HepG2 (cell line): Measurements from ENCODE around the gene MCF2L. TPM values are rescaled to one million over a fixed set of nuclear protein-coding genes. Genes with fewer than 3 reads are reported as not detected.
A peak's percentile ranks its signal among the peaks of the same experiment; 100 is the strongest.

ENCODE experiments used
- ERF ChIP-seq: IDR thresholded peaks from 2 replicates; pipeline ENCODE4 v1.6.1; 2018; ENCODE audit warnings: missing biosample characterization, missing genetic modification reagents
- HDAC2 ChIP-seq: sonication (generic); formaldehyde crosslinking; IDR thresholded peaks from 2 replicates; pipeline ENCODE4 v1.4.0; 2020; ENCODE audit warnings: missing genetic modification reagents
- HMGA1 ChIP-seq: sonication (generic); formaldehyde crosslinking; conservative IDR thresholded peaks from 2 replicates; pipeline ENCODE4 v1.4.0; 2020; ENCODE audit warnings: missing genetic modification reagents
- MEF2D ChIP-seq: sonication (generic); formaldehyde crosslinking; IDR thresholded peaks from 2 replicates; pipeline ENCODE4 v1.5.1; 2020; ENCODE audit warnings: mild to moderate bottlenecking, missing genetic modification reagents
- SPEN ChIP-seq: sonication (generic); formaldehyde crosslinking; IDR thresholded peaks from 2 replicates; pipeline ENCODE4 v1.5.1; 2020; ENCODE audit warnings: low read depth, mild to moderate bottlenecking, missing genetic modification reagents
- ZKSCAN1 ChIP-seq: fragments of 150-350 bp; IDR thresholded peaks from 2 replicates; pipeline ENCODE4 v1.6.1; 2014; ENCODE audit warnings: low read length
- ZMYM3 ChIP-seq: sonication (generic); formaldehyde crosslinking; IDR thresholded peaks from 2 replicates; pipeline ENCODE4 v1.5.1; 2020; ENCODE audit warnings: mild to moderate bottlenecking, missing genetic modification reagents
- ZNF44 ChIP-seq: sonication (generic); formaldehyde crosslinking; IDR thresholded peaks from 2 replicates; pipeline ENCODE4 v1.5.1; 2020; ENCODE audit warnings: mild to moderate bottlenecking, missing genetic modification reagents
- ZNF460 ChIP-seq: sonication (generic); formaldehyde crosslinking; IDR thresholded peaks from 2 replicates; pipeline ENCODE4 v1.5.1; 2020; ENCODE audit warnings: missing genetic modification reagents, mild to moderate bottlenecking, borderline replicate concordance
- ZNF652 ChIP-seq: IDR thresholded peaks from 2 replicates; pipeline ENCODE4 v1.6.1; 2016; ENCODE audit warnings: low read depth, borderline replicate concordance
- ZNF720 ChIP-seq: sonication (generic); formaldehyde crosslinking; IDR thresholded peaks from 2 replicates; pipeline ENCODE4 v1.4.0; 2020; ENCODE audit warnings: missing genetic modification reagents
- ZNF780A ChIP-seq: sonication (generic); formaldehyde crosslinking; IDR thresholded peaks from 2 replicates; pipeline ENCODE4 v1.8.0; 2022; ENCODE audit warnings: mild to moderate bottlenecking, missing genetic modification reagents, moderate library complexity
- polyA plus RNA-seq, 8 experiments: library from polyadenylated mRNA; depleted of rRNA in 3 of 8; stranded (reverse) in 7 of 8; unstranded in 1 of 8; fragments of >200 nt; fragmentation: Illumina TruSeq in 4 of 8; extraction: Trizol in 4 of 8; gene quantifications; 2 replicates each; pipeline versions ENCODE4 v1.2.1 to v1.2.3, GENCODE V29; 2011 to 2016; ENCODE audit warnings: low read depth in 4 of 8, missing spikeins in 1 of 8, mixed read lengths in 1 of 8; ENCODE audit not compliant: insufficient read depth in 1 of 8
- total RNA-seq, 5 experiments: library from RNA; depleted of rRNA; stranded (reverse); fragments of >200 nt; fragmentation: Illumina TruSeq; extraction: Trizol; gene quantifications; 2 replicates each; pipeline ENCODE4 v1.2.3, GENCODE V29; 2016; ENCODE audit warnings: low read depth in 1 of 5
- TF ChIP-seq, protein P1 (sequence below): sonication (generic); formaldehyde crosslinking; conservative IDR thresholded peaks from 2 replicates; pipeline ENCODE4 v1.4.0; 2020; ENCODE audit warnings: mild to moderate bottlenecking, missing genetic modification reagents, moderate library complexity
- TF ChIP-seq, protein P2 (sequence below): sonication (generic); formaldehyde crosslinking; IDR thresholded peaks from 2 replicates; pipeline ENCODE4 v1.4.0; 2020; ENCODE audit warnings: missing genetic modification reagents
- TF ChIP-seq, protein P3 (sequence below): sonication (generic); formaldehyde crosslinking; IDR thresholded peaks from 2 replicates; pipeline ENCODE4 v1.4.0; 2020; ENCODE audit warnings: missing genetic modification reagents
- TF ChIP-seq, protein P4 (sequence below): sonication (generic); formaldehyde crosslinking; IDR thresholded peaks from 2 replicates; pipeline ENCODE4 v1.8.1; 2023; ENCODE audit warnings: mild to moderate bottlenecking, inconsistent platforms, moderate library complexity, missing genetic modification reagents, borderline replicate concordance
- TF ChIP-seq, protein P5 (sequence below): sonication (generic); formaldehyde crosslinking; IDR thresholded peaks from 2 replicates; pipeline ENCODE4 v1.4.0; 2020; ENCODE audit warnings: missing genetic modification reagents

MCF2L gene
- total and polyA plus RNA-seq, 2 of the 13 experiments (the other 11 are each of a cell fraction or from before 2014, with no cell fraction given): 19.4 to 28.4 TPM

DNA sequence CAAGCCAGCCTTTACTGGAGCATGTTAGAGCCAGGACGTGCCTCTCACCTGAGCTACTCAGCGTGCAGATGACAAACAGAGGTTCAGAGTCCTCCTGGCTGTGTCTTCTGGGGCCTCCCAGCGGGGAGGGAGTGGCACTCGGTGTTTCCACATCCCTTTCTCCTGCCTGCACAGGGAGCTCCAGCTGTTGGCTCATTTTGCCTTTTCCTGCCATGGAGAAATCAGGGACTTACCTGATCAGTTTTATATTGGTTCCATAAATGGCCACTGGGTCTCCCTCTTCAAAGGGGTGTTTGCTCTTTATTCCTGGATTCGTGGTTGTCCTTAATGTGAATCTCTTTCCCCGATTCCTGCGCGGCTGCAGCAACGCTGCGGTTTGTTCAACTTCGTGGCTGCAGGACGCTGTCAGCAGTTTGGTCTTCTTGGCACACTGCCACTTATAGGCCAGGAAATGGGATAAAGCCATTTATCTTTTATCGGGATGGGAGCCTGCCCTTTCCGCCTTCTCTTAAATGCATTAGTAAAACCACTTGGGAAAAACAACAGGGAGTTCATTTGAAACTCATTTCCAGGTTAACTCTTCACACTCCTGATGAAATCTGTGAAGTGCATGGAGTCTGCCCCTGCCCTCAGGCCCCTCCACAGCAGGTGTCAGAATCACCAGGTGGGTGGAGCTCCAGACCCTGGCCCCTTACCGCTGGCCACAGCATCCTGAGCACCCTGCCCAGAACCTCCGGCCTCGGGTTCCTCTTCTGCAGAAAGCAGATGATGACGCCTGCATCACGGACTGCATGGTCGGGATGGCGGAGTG is 39.8 kb upstream of the MCF2L start (continued):
- TF ChIP-seq SPEN (CRISPR knock-in tag) (0 out of 2 replicates have a peak, but pooled peaks have one; percentile 42), ZNF720 (CRISPR knock-in tag) (no peak), ZMYM3 (0 out of 2 replicates have a peak, but pooled peaks have one; percentile 57), ZKSCAN1 (no peak), HDAC2 (CRISPR knock-in tag) (peak; percentile 82; the same call in 1 of the 2 replicates), ZNF460 (no peak), ZNF44 (CRISPR knock-in tag) (0 out of 2 replicates have a peak, but pooled peaks have one; percentile 29), ZNF652 (CRISPR knock-in tag) (peak; percentile 67; the same call in 1 of the 2 replicates), ERF (peak; percentile 35; the same call in 1 of the 2 replicates), ZNF780A (CRISPR knock-in tag) (no peak), HMGA1 (no peak), MEF2D (CRISPR knock-in tag) (0 out of 2 replicates have a peak, but pooled peaks have one; percentile 18)
- TF ChIP-seq, protein P1, sequence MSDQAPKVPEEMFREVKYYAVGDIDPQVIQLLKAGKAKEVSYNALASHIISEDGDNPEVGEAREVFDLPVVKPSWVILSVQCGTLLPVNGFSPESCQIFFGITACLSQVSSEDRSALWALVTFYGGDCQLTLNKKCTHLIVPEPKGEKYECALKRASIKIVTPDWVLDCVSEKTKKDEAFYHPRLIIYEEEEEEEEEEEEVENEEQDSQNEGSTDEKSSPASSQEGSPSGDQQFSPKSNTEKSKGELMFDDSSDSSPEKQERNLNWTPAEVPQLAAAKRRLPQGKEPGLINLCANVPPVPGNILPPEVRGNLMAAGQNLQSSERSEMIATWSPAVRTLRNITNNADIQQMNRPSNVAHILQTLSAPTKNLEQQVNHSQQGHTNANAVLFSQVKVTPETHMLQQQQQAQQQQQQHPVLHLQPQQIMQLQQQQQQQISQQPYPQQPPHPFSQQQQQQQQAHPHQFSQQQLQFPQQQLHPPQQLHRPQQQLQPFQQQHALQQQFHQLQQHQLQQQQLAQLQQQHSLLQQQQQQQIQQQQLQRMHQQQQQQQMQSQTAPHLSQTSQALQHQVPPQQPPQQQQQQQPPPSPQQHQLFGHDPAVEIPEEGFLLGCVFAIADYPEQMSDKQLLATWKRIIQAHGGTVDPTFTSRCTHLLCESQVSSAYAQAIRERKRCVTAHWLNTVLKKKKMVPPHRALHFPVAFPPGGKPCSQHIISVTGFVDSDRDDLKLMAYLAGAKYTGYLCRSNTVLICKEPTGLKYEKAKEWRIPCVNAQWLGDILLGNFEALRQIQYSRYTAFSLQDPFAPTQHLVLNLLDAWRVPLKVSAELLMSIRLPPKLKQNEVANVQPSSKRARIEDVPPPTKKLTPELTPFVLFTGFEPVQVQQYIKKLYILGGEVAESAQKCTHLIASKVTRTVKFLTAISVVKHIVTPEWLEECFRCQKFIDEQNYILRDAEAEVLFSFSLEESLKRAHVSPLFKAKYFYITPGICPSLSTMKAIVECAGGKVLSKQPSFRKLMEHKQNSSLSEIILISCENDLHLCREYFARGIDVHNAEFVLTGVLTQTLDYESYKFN (CRISPR knock-in tag): peak; percentile 88
- TF ChIP-seq, protein P2, sequence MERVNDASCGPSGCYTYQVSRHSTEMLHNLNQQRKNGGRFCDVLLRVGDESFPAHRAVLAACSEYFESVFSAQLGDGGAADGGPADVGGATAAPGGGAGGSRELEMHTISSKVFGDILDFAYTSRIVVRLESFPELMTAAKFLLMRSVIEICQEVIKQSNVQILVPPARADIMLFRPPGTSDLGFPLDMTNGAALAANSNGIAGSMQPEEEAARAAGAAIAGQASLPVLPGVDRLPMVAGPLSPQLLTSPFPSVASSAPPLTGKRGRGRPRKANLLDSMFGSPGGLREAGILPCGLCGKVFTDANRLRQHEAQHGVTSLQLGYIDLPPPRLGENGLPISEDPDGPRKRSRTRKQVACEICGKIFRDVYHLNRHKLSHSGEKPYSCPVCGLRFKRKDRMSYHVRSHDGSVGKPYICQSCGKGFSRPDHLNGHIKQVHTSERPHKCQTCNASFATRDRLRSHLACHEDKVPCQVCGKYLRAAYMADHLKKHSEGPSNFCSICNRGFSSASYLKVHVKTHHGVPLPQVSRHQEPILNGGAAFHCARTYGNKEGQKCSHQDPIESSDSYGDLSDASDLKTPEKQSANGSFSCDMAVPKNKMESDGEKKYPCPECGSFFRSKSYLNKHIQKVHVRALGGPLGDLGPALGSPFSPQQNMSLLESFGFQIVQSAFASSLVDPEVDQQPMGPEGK (CRISPR knock-in tag): peak; percentile 46; the same call in 1 of the 2 replicates
- TF ChIP-seq, protein P3, sequence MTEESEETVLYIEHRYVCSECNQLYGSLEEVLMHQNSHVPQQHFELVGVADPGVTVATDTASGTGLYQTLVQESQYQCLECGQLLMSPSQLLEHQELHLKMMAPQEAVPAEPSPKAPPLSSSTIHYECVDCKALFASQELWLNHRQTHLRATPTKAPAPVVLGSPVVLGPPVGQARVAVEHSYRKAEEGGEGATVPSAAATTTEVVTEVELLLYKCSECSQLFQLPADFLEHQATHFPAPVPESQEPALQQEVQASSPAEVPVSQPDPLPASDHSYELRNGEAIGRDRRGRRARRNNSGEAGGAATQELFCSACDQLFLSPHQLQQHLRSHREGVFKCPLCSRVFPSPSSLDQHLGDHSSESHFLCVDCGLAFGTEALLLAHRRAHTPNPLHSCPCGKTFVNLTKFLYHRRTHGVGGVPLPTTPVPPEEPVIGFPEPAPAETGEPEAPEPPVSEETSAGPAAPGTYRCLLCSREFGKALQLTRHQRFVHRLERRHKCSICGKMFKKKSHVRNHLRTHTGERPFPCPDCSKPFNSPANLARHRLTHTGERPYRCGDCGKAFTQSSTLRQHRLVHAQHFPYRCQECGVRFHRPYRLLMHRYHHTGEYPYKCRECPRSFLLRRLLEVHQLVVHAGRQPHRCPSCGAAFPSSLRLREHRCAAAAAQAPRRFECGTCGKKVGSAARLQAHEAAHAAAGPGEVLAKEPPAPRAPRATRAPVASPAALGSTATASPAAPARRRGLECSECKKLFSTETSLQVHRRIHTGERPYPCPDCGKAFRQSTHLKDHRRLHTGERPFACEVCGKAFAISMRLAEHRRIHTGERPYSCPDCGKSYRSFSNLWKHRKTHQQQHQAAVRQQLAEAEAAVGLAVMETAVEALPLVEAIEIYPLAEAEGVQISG (CRISPR knock-in tag): peak; percentile 74
- TF ChIP-seq, protein P4, sequence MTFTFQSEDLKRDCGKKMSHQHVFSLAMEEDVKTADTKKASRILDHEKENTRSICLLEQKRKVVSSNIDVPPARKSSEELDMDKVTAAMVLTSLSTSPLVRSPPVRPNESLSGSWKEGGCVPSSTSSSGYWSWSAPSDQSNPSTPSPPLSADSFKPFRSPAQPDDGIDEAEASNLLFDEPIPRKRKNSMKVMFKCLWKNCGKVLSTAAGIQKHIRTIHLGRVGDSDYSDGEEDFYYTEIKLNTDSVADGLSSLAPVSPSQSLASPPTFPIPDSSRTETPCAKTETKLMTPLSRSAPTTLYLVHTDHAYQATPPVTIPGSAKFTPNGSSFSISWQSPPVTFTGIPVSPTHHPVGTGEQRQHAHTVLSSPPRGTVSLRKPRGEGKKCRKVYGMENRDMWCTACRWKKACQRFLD (CRISPR knock-in tag): no peak
- TF ChIP-seq, protein P5, sequence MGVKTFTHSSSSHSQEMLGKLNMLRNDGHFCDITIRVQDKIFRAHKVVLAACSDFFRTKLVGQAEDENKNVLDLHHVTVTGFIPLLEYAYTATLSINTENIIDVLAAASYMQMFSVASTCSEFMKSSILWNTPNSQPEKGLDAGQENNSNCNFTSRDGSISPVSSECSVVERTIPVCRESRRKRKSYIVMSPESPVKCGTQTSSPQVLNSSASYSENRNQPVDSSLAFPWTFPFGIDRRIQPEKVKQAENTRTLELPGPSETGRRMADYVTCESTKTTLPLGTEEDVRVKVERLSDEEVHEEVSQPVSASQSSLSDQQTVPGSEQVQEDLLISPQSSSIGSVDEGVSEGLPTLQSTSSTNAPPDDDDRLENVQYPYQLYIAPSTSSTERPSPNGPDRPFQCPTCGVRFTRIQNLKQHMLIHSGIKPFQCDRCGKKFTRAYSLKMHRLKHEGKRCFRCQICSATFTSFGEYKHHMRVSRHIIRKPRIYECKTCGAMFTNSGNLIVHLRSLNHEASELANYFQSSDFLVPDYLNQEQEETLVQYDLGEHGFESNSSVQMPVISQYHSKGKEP (CRISPR knock-in tag): no peak
